HG02938 (cell line): ENCODE measurements around the gene TSPAN5.

Experiments used
- ATAC-seq: cut with Tn5 transposase; IDR thresholded peaks from one replicate; pipeline ENCODE4 v1.9.1; 2021; ENCODE audit warnings: mild to moderate bottlenecking, moderate library complexity; ENCODE audit not compliant: unreplicated experiment

Gene TSPAN5

DNA sequence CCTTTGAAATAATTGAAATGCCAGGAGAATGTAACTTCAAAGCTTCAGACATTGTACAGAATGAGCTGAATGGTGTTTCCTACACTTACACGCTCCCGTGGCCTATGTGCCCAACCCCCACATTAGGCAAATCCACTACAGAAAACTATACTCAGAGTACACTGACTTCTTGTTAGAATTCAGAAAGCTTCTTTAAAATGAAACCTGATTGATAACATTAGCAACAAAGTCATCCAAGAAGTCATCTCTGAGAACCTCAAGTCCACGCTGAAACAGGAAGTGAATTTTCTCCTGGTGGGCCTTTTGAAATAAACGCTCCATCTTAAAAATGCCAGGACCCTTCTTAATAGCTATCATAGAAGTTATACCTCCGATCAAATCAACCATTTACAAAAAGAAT lies 136.3 kb downstream of the TSPAN5 start:
- no peak for ATAC-seq

DNA sequence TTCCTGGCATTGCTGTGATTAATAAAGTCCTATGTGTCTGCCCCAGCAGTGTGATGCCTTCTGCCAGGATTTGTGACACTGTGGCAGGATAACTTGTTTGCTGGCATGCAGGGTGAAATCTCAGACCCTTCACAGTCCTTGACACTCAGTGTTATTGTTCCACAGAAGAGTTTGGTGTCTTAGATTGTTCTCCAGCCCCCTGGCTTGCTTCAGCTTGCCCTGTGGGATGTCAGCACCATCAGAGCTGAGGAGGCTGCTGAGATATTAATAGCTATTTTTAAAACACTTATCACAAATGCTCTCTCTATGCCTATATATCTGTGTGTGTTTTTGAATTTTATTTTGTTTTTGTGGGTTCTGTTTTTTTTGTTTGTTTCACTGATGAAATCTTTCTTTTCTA lies 136.9 kb downstream of the TSPAN5 start:
- ATAC-seq: no peak

DNA sequence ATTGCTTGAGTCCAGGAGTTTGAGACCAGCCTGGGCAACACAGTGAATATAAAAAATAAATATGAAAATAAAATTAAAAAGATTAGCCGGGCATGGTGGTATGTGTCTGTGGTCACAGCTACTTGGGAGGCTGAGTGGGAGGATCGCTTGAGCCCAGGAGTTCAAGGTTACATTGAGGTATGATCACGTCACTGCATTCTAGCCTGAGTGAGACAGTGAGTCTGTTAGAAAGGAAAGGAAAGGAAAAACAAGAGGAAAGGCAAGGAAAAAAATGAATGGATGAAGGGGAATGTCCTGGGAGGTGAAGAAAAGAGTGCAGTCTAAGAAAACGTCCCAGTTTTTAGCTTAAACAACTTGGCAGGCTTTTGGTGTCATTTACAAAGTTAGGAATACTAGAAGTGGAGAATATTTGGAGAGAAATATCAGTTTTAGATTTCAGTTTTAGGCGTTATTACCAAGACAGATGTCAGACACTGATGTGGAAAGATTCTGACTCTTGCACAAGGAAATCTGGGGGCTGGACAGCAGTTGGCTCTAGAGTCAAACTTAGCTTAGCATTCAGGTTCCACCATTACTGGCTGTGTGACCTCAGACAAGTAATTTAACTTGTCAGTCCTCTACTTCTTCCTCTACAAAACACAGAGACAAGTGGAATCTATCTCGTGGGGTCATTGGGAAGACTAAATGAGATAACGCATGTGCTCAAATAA lies 139.0 kb downstream of the TSPAN5 start:
- ATAC-seq: no peak

DNA sequence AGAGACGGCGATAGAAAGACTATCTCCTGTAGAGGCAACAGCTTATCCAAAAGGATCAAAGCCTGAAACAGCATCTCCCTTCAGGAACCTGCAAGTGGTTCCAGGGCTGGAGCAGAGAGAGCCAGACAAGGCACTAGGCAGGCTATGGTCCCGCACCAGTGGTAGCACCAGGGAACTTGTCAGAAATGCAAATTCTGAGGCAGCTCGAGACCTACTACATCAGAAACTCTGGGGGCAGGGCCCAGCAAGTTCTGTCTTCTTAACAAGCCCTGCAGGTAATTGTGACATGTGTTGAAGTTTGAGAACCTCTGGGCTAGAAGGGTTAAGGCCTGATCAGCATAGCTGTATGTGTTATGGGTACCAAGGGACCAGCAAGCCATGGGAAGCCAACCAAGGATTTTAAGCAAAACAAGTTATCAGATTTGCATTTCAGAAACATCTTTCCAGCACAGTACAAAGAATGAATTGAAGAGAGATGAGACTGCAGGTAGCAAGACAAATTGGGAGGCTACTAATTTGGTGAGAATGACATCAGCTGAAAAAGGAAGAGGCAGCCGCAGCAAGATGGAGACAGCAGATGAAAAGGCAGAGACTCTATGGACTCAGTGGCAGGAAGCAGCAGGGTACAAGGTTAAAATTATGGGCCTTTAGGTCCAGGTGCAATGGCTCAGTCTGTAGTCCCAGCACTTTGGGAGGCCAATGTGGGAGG lies 139.7 kb downstream of the TSPAN5 start:
- peak; percentile 97 for ATAC-seq

DNA sequence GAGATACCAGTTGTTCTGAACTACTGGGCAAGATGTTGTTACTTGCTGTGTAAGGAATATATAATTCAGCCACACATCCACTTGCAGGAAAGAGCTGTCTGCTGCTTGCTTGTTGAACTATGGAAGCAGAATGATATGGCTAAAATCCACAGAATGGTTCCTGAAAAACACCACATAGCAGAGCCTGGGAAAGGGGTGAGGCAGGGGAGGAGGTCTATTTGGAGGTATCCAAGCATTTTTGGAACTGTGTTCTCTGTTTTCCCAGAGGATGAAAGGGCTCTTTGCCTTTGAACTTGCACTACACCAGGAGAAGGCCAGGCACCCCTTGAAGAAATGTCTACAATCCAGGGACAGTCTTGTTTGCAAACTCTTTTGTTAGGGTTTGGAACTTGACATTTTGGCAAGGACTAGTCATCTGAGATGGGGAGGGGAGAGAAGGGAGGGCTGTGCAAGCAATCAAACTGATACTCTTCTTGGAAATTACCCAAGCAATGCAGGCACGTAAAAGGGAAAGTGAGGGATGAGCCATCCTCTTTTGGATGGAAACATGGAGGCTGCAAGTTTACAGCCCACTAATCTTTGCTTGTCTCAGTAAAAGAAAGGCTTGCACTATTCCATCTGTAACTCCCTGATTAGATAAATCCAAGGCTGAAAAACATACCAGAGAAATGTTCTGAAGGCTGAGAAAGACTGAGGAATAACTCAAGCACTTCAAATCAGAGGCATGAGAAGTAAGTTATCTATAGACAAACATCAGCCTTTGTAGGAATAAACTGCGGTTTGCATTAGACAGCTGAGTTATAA lies 141.0 kb downstream of the TSPAN5 start:
- ATAC-seq: no peak

DNA sequence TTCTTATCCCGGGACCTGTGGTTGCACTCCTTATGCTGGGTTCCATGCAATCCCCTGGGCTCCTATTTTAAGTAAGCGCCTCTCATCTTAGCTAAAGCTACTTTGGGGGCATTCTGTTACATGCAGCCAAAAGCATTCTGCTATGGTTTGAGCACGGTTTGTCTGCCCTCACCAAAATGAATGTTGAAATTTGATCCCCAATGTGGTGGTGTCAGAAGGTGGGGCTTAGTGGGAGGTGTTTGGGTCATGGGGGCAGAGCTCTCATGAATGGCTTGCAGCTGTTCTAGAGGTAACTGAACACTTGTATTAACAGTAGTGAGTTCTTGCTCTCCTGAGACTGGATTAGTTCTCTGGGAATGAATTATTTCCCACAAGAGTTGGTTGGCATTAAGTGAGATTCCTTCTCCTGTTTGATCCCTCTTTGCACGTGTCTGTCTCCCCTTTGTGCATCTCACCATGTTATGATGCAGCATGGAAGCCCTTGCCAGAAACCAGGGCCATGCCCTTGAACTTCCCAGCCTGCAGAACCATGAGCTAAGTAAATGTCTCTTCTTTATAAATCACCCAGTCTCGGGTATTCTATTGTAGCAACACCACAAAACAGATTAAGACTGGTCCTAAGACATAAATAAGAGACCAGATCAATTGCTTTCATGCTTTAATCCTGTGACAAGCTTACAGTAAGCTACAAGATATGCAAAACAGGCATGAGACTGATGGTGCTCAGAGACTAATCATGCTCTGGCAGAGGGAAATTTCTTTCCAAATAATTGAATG lies 141.8 kb downstream of the TSPAN5 start:
- no peak for ATAC-seq

DNA sequence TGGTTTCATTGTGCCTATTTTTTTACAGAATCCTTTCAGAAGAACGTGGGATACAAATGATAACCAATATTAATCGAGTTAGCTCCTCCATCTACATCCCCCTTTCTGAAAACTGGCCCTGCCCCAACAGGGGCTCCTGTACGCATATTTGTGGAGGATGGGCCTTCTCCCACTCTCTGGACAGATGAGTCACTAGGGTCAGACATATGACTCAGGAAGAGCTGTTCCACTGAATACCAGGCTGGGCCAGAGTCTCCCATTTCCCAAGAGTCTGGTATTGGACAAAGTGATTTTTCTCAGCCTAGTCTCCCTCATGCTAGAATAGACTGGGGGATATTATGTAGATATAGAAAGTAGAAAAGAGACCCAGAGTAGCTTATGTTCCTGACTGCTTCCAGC lies 142.4 kb downstream of the TSPAN5 start:
- no peak for ATAC-seq

DNA sequence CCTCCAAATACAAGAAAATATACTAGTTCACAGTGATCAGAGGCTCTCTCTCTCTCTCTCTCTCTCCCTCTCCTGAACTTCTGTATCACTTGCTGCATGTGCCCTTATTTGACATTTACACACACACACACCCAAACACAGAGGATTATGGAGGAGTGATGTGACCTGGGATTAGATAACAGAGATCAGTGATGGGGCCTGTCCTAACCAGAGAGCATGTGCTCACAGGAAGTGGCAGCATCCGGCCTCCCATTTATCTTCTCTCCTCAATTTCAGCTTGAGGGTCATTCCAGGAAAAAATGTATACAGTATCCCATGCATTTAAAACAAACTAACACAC lies 143.0 kb downstream of the TSPAN5 start:
- ATAC-seq: no peak

DNA sequence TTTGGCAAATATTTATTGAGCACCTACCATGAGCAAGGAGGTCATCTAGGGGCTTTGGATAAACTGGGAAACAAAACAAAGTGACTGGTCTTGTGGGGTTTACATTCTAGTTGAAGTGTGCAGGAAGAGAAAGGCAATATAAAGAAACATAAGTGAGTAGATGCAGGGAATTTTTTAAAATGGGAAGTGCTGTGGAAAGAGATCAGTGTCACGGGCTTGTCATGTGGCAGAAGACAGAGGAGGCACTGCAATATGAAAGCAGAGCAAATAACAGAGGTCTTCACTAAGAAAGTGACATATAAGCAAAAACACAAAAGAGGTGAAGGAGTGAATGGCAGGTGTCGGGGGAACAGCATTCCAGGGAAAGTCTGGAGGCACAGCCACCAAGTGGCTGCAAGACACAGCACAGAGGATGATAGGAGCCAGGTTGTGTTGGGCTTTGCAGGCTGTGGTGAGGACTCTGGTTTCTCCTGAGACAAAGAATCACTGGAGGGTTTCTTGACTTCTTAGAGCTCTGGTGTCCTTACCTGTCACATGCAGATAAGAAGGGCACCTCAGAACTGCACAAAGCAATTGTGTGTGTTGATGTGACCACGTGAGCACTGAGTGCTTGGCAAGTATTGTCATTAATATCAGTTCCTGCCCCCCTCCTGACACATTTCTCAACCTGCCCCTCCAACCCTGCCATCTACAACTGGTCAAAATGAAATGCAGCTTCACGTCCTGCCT lies 143.5 kb downstream of the TSPAN5 start:
- no peak for ATAC-seq

DNA sequence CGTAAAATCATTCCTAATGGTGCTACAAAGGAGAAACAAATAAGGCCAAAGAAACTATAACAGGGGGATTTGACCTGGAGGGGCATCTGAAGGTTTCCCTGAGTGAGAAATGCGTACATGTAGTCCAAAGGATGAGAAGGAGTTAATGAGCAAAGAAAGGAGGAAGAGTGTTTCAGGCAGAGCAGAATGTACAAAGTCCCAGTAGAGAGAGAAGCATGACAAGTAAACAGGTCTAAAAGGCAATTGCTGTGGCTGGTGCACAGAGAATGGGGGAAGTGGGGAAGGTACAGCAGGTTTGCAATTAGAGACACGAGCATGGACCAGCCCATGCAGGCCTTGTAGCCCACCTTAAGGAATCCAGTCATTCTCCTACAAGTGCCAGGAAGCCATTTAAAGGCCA lies 145.5 kb downstream of the TSPAN5 start:
- no peak for ATAC-seq

DNA sequence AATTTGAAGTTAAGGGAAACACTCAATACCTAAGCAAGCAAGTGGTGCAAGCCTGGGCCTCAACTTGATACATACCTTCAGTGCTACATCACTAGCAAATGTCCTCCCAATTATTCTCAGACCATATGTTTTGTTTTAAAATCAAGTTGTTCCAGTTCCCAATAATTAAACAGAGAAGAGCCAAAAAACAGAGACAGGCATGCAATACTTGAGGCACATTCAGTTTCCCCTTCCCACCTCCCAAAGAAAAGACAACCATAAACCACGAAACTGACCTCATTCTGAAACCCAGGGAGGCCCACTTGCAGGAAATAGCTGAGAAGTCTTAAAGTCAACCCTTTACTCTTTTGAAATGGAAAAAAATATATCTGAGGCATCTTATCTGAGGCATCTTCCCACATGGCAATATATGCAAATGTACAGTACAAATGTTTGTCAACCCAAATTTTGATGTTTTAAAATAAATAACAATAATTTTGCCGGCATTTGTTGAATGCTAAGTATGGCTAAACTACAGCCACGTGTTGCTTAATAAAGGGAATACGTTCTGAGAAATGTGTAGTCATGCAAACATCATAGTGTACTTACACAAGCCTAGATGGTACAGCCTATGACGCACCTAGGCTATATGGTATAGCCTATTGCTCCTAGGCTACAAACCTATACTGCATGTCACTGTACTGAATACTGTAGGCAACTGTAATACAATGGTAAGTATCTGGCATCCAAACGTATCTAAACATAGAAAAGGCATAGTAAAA lies 147.5 kb downstream of the TSPAN5 start:
- no peak for ATAC-seq

DNA sequence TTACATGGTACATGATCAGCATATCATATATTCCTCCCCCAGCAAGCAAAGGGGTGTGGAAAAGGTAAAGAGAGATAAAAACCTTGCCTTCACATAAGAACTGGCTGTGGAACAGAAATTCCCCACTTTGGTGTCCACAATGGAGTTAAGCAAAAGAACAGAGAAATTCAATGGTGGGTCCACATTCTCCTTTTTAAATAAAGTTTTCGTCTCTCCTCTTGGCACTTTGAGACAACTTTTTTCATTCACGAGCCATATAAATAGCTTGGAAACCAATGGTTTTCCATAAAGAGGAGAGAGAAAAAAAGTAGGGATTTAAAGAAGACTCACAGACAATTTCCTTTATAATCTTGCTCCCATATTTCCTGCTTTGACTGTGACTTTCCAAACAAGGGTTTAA lies 148.1 kb downstream of the TSPAN5 start:
- ATAC-seq: no peak

DNA sequence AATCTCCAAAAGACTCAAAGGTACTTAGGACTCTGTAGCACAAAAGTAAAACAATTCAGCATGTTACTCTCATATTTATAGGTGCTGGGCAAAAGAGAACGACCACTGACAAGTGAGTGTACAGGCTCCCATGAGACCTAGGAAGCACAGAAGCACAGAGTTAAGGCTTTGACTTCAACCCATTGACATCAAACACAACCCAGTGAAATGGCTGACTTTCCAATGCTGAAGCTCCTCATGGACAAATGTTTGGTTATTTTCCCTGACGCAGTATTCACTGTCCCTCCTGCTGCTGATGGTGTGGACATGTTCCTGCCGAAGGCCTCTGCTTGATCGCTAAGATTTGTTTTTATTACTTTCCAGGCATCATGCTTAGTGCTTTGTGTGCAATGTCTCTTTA lies 148.7 kb downstream of the TSPAN5 start:
- no peak for ATAC-seq

DNA sequence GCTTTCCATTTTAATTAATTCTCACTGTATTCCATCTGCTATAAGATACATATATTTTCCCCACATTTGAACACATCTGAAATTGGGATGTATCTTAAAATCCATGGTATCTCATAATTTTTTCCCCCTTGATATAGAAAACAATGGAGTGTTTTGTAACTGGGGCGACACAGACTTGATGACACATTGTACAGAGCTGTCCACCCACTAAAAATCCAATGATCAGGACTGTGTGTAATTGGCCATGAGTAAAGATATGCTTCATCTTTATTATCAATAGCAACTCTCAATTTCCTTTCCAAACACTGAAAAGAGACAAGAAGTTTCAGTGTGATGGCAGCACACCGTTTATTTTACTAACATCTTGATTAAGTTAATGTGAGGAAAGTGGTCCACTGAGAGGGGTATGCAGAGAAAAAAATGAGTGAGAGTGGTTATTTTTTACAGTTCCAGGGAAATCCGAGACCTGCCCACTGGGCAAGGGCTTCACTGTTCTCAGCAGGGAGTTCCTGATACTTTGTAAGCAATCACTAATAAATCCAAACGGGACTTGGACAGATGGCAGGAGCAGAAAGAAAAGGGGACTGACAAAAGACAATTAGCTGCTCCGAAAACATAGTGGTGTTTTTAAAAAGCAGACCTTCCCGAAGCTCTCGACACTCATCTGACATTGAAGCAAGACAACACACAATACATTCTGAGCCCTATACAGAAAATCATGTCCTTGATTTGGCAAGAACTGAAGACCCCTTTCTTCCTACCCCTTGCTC lies 149.4 kb downstream of the TSPAN5 start:
- ATAC-seq: no peak

DNA sequence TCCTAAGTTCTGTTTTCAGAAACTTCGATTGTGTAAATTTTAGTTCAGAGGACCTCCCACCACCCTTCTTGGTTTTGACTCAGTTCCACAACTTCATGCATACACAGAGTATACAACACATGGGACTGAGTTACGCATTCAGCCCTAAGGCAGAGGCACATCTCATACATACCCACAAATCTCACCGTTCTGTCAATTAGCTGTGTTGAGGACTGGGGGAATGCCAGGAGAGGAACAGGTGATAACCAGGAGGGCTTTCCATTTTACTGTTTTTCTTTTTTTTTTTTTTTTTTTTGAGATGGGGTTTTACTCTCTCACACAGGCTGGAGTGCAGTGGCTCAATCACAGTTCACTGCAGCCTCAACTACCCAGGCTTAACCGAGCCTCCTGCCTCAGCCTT lies 150.2 kb downstream of the TSPAN5 start:
- no peak for ATAC-seq

DNA sequence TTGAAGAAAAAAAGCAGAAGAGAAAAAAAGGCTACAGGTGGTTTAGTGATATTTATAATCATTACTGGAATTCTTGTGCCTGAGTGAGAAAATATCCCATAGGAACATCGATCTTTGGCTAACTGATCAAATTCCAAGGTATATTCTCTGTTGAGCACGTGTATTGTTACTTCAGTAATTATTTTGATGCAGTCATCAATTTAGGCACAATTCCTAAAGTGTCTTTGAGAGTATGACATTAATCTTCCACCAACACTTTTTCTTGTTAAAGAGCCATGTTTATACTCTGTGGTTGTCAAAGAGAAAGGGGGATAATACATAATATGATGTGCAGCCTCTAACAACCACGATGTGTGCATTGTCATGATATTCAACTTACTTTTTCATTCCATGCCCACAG lies 151.1 kb downstream of the TSPAN5 start:
- no peak for ATAC-seq

DNA sequence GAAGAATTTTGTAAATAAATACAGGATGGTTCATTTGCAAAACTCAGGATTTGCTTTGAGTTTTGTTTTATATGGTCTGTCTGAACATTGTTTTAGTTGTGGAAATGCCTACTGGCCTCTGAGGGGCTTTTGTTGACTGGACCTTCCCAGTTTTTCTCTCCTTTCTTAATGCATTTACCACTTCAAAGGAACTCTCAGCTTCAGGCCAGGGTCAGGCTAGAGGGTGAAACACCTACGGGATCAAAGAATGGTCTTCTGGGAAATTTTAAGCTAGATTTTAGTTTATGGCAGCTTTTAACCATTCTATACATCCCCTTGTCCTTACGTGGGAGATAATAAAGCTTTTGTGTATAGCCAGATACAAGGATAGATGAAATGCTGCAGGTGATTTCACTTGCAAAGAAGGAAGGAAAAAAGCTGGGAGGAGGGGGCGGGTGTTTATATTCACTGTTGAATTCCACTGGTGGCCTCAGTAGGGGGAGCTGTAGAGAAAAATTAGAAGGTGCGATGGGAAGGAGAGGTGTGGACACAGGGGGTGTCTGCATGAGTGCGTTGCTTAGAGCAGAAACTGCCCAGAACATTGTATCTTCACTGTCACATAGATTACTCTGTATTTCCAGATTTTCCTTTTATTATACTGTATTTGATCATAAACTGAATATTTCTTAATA lies 151.8 kb downstream of the TSPAN5 start:
- no peak for ATAC-seq

DNA sequence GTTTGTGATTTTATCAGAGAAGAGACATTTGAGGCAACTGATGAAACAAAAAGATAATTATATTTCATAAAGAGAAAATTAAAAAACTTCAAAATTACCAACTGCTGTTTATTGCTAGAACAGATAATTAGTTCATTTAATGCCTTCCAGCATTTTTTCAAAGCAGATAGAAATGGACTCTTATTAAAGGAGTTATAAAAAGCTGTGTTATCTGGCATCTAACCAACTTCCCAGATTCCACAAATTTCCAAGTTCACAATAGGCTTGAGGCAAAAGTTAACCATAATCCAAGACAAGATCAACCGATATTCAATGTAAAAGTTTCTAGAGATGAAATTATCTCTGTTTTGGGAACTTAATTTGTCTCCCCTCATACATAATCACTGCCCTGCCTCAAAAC lies 152.4 kb downstream of the TSPAN5 start:
- no peak for ATAC-seq

DNA sequence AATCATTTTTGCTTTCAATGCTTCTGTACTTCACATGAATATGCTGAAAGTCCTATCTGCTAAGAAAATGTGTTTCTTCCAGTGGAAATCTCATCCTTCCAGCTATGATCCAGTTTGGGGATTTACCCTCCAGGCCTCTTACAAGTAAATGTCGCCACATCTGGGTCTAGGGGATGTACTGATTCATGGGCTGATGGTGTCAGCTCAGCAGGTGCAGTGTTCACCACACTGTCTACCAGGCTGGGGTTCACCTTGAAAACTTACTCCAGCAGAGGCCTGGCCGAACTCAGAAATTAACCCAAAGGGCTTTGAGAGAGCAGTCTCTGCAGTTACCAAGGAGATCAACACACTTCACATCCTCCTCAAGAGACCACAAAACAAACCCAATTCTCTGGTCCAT lies 154.3 kb downstream of the TSPAN5 start:
- ATAC-seq: no peak
